GM18498 (cell line): Measurements from ENCODE around the gene MYPN.
"Not testable (repeated sequence)": the region's sequence is repeated elsewhere in the genome, so short reads cannot be mapped to it uniquely, and the experiment has no call there.

Source experiments
- ATAC-seq: cut with Tn5 transposase; IDR thresholded peaks from one replicate; pipeline ENCODE4 v1.9.1; 2021; ENCODE audit warnings: mild to moderate bottlenecking, moderate library complexity; ENCODE audit not compliant: unreplicated experiment

The MYPN gene

DNA sequence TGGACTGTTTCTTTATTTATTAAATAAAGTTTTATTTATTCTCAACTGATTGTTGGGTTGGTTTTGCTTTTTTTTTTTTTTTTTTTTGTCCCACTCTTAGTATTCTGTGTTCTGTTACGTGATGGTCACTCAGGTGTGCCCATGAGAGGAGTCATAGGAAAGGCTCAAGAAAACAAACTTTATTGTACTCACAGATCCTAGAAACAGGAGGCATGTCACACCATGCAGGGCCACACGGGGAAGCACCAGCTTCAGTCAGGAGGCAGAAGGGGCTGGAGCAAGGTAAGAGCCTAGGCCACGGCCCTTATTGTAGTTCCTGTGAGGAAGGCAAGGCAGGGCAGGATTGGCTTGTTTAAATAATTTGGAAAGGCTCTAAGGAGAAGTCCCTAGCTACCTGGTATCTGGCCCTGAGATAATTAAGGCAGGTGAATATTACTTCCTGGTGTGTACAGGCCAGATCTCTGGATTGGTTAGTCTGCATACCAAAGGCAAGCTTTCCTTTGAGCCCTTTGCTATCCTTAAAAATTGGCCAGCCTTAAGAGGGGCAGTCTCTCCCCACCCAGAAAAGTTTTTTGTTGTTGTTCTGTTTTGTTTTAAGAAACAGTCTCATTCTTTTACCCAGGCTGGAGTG is 114.4 kb downstream of the MYPN start:
- no peak for ATAC-seq

GRCh38 chr10:68224810-68225209 is 115.5 kb downstream of the MYPN start:
- ATAC-seq, result no peak

DNA sequence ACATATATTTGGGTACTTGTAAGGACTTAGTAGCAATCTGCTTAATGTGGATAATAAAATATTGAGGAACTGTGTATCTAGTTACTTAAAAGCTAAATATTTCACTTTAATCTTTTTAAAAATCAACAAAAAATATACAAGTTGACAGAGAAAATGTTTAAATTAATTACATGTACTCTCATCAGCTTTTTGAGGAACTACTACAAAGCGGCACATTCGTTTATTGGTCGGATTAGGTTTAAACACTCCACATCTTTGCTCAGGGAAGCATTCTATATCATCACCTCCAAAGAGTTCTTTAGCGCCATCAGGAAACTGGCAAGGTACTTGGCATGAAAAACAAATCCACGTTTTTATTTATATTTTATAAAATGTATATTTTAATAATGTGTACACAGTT is 121.0 kb downstream of the MYPN start:
- ATAC-seq, result no peak

DNA sequence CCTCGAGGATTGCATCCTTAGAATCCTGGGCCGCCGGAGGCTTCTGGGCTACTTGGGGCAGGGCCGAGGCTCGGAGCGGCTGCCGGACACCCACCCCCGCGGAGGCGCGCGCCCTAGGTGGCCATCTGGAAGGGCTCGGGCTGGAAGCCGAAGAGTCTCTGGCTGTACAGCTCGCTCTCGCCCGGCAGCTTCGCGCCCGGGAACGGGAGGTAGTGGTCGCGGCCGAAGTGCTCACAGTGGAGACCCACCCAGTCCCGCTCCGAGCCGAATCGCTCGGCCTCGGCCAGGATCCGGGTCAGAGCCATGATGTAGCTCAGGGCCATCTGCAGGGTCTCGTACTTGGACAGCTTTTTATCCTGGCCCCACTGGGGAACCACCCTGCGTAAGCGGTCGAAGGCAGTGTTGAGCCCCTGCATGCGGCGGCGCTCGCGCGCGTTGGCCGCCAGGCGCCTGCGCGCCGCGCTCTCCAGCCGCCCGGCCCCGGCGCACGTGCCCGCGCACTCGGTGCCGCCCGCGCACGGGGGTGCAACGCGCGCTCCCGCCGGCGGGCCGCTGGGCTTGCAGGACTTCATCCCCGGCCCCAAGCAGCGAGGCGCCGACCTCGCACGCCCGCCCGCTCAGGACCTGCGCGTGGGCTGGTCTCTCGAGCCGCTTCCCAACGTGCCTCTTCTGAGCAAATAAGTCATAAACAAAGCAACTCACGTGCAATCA is 122.0 kb downstream of the MYPN start:
- ATAC-seq, result peak; percentile 89

GRCh38 chr10:68231817-68232251 is 122.5 kb downstream of the MYPN start, which contains the start of gene ATOH7:
TSS of gene ATOH7 (minus strand) at chr10:68232113. CDS start at chr10:68231677, 436 bp downstream.
- ATAC-seq, result no peak

DNA sequence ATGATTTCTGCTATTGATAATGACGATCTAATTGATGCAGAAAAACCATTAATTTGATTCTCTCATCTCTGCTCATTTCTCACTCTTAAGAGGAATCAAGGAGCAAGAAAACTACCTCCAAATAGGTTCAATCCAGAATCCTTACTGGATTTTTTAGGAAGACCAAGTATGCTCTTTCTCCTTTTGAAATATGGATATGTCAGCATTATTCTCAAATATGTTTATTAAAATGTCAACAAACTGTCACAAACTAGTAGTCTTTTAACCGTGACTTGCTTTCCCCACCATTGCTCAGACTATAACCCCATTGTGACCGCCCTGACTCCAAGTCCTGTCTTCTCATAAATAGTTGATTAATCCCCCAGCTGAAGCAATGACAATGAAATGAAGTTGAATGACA is 123.8 kb downstream of the MYPN start:
- ATAC-seq, result no peak

DNA sequence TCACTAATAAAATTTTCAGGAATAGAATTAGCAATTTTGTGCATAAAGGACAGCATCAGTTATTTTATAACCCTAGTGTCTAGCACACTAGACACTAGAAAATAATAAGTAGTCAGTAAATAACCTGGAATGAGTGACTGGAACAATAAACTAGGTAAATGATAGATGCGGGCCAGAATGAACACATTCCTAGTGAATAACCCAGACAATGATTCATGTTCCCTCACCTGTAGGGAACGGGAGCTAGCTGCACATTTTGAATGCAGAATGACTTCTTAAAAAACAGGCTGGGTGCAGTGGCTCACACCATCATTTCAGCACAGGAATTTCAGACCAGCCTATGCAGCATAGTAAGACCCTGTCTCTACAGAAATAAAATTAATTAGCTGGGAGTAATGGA is 125.8 kb downstream of the MYPN start:
- no peak for ATAC-seq

DNA sequence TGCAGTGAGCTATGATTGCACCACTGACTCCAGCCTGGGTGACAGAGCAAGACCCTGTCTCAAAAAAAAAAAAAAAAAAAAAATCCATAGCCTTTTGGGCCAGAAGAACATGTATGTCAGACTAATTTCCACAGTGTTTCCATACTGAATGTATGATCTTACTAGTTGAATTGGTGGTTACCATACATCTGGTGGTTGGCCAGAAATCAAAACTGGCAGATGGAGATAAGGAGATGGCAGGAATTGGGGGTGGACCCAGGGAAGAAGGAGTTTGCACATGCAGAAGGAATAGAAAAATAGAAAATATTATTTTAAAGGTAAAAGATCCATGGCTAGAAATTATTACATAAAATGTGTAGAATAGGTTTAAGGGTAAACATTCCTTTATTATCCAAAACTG is 126.3 kb downstream of the MYPN start:
- ATAC-seq, result no peak

DNA sequence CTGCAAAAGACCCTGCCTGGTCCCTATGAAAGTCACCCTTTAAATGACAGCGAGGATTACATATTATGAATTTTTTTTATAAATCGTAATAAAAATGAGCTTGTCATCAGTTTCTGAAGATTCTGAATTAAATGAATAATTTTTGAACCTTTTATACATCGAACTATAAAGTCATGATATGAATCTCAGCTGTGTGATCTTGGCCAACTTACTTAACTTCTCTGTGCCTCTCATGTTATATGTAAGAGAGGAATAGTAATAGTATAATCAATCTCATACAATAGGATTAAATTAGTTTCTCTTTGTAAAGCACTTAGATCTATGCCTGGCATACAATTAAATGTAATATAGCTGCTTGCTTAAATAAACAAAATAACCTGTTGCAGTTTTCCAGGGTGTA is 127.9 kb downstream of the MYPN start:
- ATAC-seq, result no peak

DNA sequence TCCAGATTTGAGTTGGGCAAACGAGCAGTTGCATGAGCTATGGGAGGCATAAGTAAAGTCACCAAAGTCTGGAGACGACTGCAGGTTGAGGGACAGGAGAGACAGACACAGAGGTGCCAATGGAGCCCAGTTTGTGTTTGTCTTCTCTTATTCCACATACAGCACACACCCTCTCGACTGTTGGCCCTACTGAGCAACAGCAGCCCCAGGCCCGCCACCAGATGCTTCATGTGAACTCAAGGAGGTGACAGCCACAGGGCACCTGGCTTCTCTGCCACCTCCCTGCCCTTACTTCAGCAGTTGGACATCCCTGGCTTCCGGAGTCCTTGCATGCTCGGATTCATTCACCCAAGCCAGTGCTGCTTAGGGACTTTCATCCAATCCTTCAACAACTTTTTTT is 129.1 kb downstream of the MYPN start:
- ATAC-seq, result no peak

- no peak for ATAC-seq
These were observed 129.8 kb downstream of the MYPN start for GRCh38 chr10:68239069-68239468.

DNA sequence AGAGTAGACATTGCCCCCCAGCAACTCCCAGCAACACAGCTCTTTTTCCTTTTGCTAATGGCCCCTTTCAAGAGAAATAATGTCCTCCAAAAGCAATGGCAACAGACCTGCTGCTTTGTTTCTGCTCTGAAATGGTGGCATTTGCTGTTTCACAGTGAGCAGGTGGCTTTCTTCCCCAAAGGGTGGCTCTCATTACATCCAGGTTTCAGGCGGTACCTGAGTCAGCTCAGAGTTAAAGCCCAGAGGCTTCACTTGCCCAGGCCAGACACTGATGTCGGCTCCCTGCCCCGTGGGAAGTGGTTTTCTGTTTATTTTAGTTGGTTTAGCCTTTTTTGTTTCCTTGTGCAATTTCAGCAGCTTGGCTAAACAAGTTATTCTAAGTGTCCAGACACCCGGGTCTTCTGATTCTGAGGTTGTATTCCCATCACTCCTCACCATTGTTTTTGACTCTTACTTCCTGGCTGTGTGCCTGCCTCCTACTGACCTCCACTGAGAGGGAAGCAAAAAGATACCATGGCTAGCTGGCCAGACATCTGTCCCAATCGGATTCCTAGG is 130.4 kb downstream of the MYPN start:
- ATAC-seq, result no peak

DNA sequence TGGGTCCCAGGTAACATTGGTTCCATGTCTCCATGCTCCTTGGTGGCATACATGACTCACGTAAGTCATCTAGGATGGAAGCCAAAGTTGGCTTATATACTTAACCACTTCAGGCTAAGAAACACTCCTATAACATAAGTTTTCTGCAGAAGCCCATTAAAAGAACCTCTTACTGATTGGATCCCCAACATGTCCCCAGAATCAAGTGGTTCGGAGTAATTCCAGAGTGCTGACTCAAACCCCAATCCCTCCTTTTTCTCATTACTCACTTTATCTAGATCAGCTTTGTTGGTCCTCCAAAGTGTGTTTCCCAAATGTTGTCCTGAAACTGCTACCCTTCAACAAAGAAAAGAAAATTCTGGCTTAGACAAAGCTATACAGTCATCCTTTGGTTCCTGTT is 132.8 kb downstream of the MYPN start:
- no peak for ATAC-seq

- not testable (repeated sequence) for ATAC-seq
These were observed 137.1 kb downstream of the MYPN start for GRCh38 chr10:68246397-68246796.

DNA sequence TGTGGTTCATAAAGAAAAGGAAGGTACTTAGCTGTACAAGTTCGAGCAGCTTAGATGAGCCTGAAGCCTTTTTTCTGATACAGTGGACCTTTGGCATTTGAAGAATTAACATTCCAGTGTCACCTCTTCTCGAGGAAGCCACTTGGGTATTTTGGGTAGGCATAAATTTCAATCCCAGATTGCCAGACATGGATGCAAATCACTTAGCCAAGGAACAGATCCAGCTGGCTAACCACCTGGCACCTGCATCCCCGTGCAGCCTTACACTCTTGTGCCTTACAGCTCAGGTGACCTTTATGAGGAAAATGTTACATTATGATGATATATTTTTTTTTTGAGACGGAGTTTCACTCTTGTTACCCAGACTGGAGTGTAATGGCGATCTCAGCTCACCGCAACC is 138.6 kb downstream of the MYPN start:
- ATAC-seq, result no peak

- ATAC-seq, result no peak
These were observed 140.0 kb downstream of the MYPN start for GRCh38 chr10:68249297-68249696.

- ATAC-seq, result no peak
These were observed 141.9 kb downstream of the MYPN start for GRCh38 chr10:68251151-68251550.

GRCh38 chr10:68251625-68252495 is 142.6 kb downstream of the MYPN start:
- peak; percentile 46 for ATAC-seq

DNA sequence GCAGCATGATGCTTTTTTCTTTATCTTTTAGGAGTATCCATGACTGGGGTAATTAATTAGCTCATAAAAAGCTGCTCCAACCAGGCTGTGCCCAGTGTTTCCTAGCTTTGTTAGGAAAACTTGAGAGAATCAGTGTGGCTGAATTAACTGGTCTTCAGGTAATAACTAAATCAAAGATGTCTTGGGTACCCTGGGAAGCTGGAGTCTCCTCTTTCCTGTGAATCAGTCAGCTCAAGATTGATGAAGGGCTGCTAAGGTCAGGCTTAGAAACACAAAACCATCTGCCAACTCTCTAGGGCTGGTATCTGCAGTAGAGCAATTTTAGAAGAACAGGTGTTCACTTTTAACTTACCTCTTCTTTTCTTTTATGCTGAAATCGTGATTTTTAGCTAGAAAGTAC is 144.1 kb downstream of the MYPN start:
- no peak for ATAC-seq

DNA sequence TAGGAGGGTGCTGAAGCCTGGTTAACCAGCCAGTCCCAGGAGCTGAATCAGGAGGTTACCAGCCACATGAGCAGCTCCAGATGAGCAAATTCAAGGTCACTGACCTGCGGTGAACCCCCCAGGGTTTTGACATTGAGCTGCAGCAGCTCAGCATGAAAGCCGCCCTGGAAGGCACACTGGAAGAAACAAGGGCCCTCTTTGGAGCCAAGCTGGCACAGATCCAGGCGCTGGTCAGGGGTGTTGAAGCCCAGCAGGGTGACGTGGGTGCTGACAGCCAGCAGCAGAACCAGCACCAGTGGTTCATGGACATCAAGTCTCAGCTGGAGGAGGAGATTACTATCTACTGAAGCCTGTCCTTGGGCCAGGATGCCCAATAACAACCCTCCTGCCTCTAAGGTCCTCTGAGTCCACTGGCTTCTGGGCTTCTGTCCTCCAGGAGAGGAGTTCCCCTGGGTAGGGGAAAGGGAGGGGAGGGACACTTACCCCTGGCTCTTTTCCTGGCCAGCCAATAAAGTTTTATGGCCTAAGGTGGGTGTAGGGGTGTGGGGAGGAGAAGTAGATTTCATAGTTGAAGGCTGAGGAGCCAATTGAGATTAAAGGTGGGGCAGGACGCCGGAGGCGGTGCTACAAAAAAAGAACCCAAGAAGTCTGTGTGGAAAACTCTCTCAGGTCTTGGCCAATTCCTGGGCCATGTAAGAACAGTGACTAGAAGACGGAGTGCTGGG is 152.0 kb downstream of the MYPN start:
- ATAC-seq, result no peak
